Caco-2 (cell line): Measurements from ENCODE around the gene SFT2D1. TPM values are rescaled to one million over a fixed set of nuclear protein-coding genes. Genes with fewer than 3 reads are reported as not detected.

Experiments
- BruUV-seq: library from RNA; stranded (reverse); fragments of 400-500 nt; replicated peaks from 2 replicates; lab custom pipeline; 2021; lab: Mats Ljungman, UMichigan
- CTCF ChIA-PET: fragments of 300-600 bp; sonication (Branson Sonifier 250); formaldehyde crosslinking; loops from one replicate; lab custom pipeline; 2022; ENCODE audit warnings: antibody characterized with exemption; lab: Charles Lee
- POLR2A ChIA-PET: fragments of 300-600 bp; sonication (Branson Sonifier 250); formaldehyde crosslinking; loops from one replicate; lab custom pipeline; 2022; ENCODE audit warnings: antibody characterized with exemption; lab: Charles Lee
- DNase-seq, 2 experiments: peaks; one replicate each; pipeline versions ENCODE4 v3.0.0 to v3.0.0-alpha.2; 2020 to 2022
- H3K27me3 ChIP-seq: replicated peaks from 2 replicates; pipeline ENCODE4 v1.6.0; 2011; ENCODE audit warnings: low read length; ENCODE audit not compliant: control insufficient read depth, insufficient read depth
- H3K36me3 ChIP-seq: 2 replicates; pipeline ENCODE4 v1.5.1; 2011; ENCODE audit warnings: low read length; ENCODE audit not compliant: control insufficient read depth, insufficient read depth
- H3K4me1 ChIP-seq: fragments of 250-450 bp; sonication (Bioruptor Pico); 2 replicates; pipeline ENCODE4 v1.5.1; 2020; ENCODE audit warnings: mild to moderate bottlenecking
- H3K4me3 ChIP-seq: 2 replicates; pipeline ENCODE4 v1.5.1; 2011; ENCODE audit warnings: low read depth, mild to moderate bottlenecking, control low read depth, low read length
- H3K9me3 ChIP-seq: fragments of 250-450 bp; sonication (Bioruptor Pico); 2 replicates; pipeline ENCODE4 v1.5.1; 2020; ENCODE audit warnings: mild to moderate bottlenecking, moderate library complexity
- H3K27ac Mint-ChIP-seq: one replicate; pipeline ENCODE4 v1.8.0; 2022; ENCODE audit warnings: mixed read lengths; ENCODE audit not compliant: unreplicated experiment
- H3K27me3 Mint-ChIP-seq: one replicate; pipeline ENCODE4 v1.8.0; 2022; ENCODE audit warnings: mixed read lengths; ENCODE audit not compliant: insufficient read depth, unreplicated experiment
- H3K36me3 Mint-ChIP-seq: one replicate; pipeline ENCODE4 v1.8.0; 2022; ENCODE audit warnings: mild to moderate bottlenecking, mixed read lengths; ENCODE audit not compliant: insufficient read depth, unreplicated experiment
- H3K4me1 Mint-ChIP-seq: one replicate; pipeline ENCODE4 v1.8.0; 2022; ENCODE audit warnings: low read depth, mixed read lengths; ENCODE audit not compliant: unreplicated experiment
- H3K4me3 Mint-ChIP-seq: one replicate; pipeline ENCODE4 v1.8.0; 2022; ENCODE audit warnings: mild to moderate bottlenecking, moderate library complexity, mixed read lengths; ENCODE audit not compliant: unreplicated experiment
- H3K9me3 Mint-ChIP-seq: one replicate; pipeline ENCODE4 v1.8.0; 2022; ENCODE audit warnings: mixed read lengths; ENCODE audit not compliant: unreplicated experiment
- CTCF ChIP-seq, 2 experiments: fragments of 200-600 bp in 1 of 2; IDR thresholded peaks; 1 replicate in 1 of 2; 2 replicates in 1 of 2; pipeline versions ENCODE4 v1.5.1 to v1.8.0; 2011 to 2022; ENCODE audit warnings: antibody characterized with exemption in 1 of 2, control low read depth in 1 of 2, inconsistent platforms in 1 of 2, low read depth in 1 of 2, low read length in 1 of 2, mild to moderate bottlenecking in 1 of 2, moderate library complexity in 1 of 2; ENCODE audit not compliant: insufficient read depth in 1 of 2, severe bottlenecking in 1 of 2, unreplicated experiment in 1 of 2
- intact Hi-C: fragments of 100-400 bp; cut with micrococcal nuclease; formaldehyde crosslinking; loops from one replicate; pipeline ENCODE4 v1.10.0; 2022; ENCODE audit not compliant: unreplicated experiment
- total RNA-seq: library from RNA; stranded (reverse); gene quantifications from 2 replicates; pipeline ENCODE4 v1.2.3, GENCODE V29; 2022

SFT2D1 gene
- total RNA-seq, 1 experiment from 2014 or later = 48.1 TPM

- Mint-ChIP-seq H3K4me3 (no peak overlapping the region), H3K9me3 (no peaks in the 10 kb centered on the region), H3K27ac (no peak overlapping the region), H3K36me3 (peaks cover 6% of the 10 kb centered on the region), H3K4me1 (no peaks in the 10 kb centered on the region), H3K27me3 (no peaks in the 10 kb centered on the region)
- ChIA-PET POLR2A (no interaction called here), CTCF (no interaction called here)
- intact Hi-C loops = no loop called here
- H3K4me3 ChIP-seq = no peak overlapping the region
- TF ChIP-seq CTCF (IDR thresholded peaks at IDR 0.05; ENCODE audit: insufficient read depth in 1 of 2, low read depth in 1 of 2, low read length in 1 of 2, severe bottlenecking in 1 of 2, unreplicated experiment in 1 of 2) = no peak
- no peaks in the 10 kb centered on the region for H3K4me1 ChIP-seq
- no peaks in the 10 kb centered on the region for H3K27me3 ChIP-seq
- no TSS peak for BruUV-seq
- H3K9me3 ChIP-seq = no peaks in the 10 kb centered on the region
- no peak for DNase-seq
- H3K36me3 ChIP-seq = no peaks in the 10 kb centered on the region; the same call in 1 of the 2 replicates
These were observed 32.7 kb upstream of the SFT2D1 start for GRCh38 chr6:166375013-166375412.

GRCh38 chr6:166370489-166370888 lies 28.1 kb upstream of the SFT2D1 start:
- H3K27me3 ChIP-seq = no peaks in the 10 kb centered on the region
- H3K4me1 ChIP-seq = no peaks in the 10 kb centered on the region
- intact Hi-C loops = no loop called here
- no peaks in the 10 kb centered on the region for H3K9me3 Mint-ChIP-seq
- CTCF ChIA-PET = no interaction called here
- no peaks in the 10 kb centered on the region for H3K36me3 Mint-ChIP-seq
- no peak overlapping the region for H3K4me3 ChIP-seq
- no peaks in the 10 kb centered on the region for H3K4me1 Mint-ChIP-seq
- H3K36me3 ChIP-seq = no peaks in the 10 kb centered on the region; the same call in 1 of the 2 replicates
- DNase-seq = no peak
- no peaks in the 10 kb centered on the region for H3K9me3 ChIP-seq
- POLR2A ChIA-PET = no interaction called here
- TF ChIP-seq CTCF (IDR thresholded peaks at IDR 0.05; ENCODE audit: insufficient read depth in 1 of 2, low read depth in 1 of 2, low read length in 1 of 2, severe bottlenecking in 1 of 2, unreplicated experiment in 1 of 2) = no peak
- H3K27me3 Mint-ChIP-seq = no peaks in the 10 kb centered on the region
- no peak overlapping the region for H3K4me3 Mint-ChIP-seq
- no TSS peak for BruUV-seq
- H3K27ac Mint-ChIP-seq = no peak overlapping the region

- BruUV-seq = no TSS peak
- no peaks in the 10 kb centered on the region; the same call in 1 of the 2 replicates for H3K36me3 ChIP-seq
- no peak for DNase-seq
- H3K36me3 Mint-ChIP-seq = no peaks in the 10 kb centered on the region
- no peaks in the 10 kb centered on the region for H3K4me1 Mint-ChIP-seq
- TF ChIP-seq CTCF (IDR thresholded peaks at IDR 0.05; ENCODE audit: insufficient read depth in 1 of 2, low read depth in 1 of 2, low read length in 1 of 2, severe bottlenecking in 1 of 2, unreplicated experiment in 1 of 2) = no peak
- no peaks in the 10 kb centered on the region for H3K9me3 Mint-ChIP-seq
- H3K4me3 ChIP-seq = no peak overlapping the region
- POLR2A ChIA-PET = no interaction called here
- no peaks in the 10 kb centered on the region for H3K27me3 Mint-ChIP-seq
- H3K27ac Mint-ChIP-seq = no peak overlapping the region
- no peak overlapping the region for H3K4me3 Mint-ChIP-seq
- H3K27me3 ChIP-seq = no peaks in the 10 kb centered on the region
- intact Hi-C loops = no loop called here
- no peaks in the 10 kb centered on the region for H3K9me3 ChIP-seq
- no peaks in the 10 kb centered on the region for H3K4me1 ChIP-seq
- CTCF ChIA-PET = no interaction called here
These were observed 27.4 kb upstream of the SFT2D1 start for GRCh38 chr6:166369782-166370181.
